ENCODE data around the gene SART3. TPM values are rescaled to one million over a fixed set of nuclear protein-coding genes. Genes with fewer than 3 reads are reported as not detected.

Gene SART3
- total and polyA plus RNA-seq, 10 of the 15 experiments (the other 5 are each of a cell fraction or from before 2014, with no cell fraction given) = 8.8 to 179 (median 54.9) TPM

GRCh38 chr12:108606492-108606891 lies 45.5 kb upstream of the SART3 start:
- ChIA-PET SMC1A (ENCODE audit: uncharacterized antibody, unreplicated experiment) (no interaction called here), POLR2A (interaction anchor here (0.5 kb wide), 1 partner anchor 47 kb away, joined by 5 read pairs; no protein-coding TSS in a partner anchor), RAD21 (ENCODE audit: unreplicated experiment) (interaction anchor here (0.6 kb wide), 1 partner anchor 30 kb away, joined by 3 read pairs; no protein-coding TSS in a partner anchor), CTCF (no interaction called here)
- intact Hi-C loops (cut with micrococcal nuclease; ENCODE audit: unreplicated experiment) (no loop called here), in situ Hi-C loops (cut with MboI) (no loop called here)
- Histone ChIP-seq H3K79me2 (ENCODE audit: control insufficient read depth, insufficient read depth, low read length) (no peaks in the 10 kb centered on the region), H3K9me3 (replicated peaks; ENCODE audit: control insufficient read depth, insufficient read depth, low read length) (no peaks in the 10 kb centered on the region), H3K27ac (ENCODE audit: control insufficient read depth, insufficient read depth) (no peak overlapping the region), H4K20me1 (ENCODE audit: control insufficient read depth, insufficient read depth) (no peaks in the 10 kb centered on the region), H2AFZ (ENCODE audit: control insufficient read depth, low read depth, low read length) (no peak overlapping the region), H3K9ac (ENCODE audit: control insufficient read depth, insufficient read depth, low read length) (no peak overlapping the region), H3K4me3 (no peak overlapping the region), H3K27me3 (replicated peaks in 1 of 2; ENCODE audit: control insufficient read depth in 2 of 2, insufficient read depth in 2 of 2, low read length in 1 of 2) (no peaks in the 10 kb centered on the region), H3K4me2 (ENCODE audit: control insufficient read depth, insufficient read depth) (no peak overlapping the region), H3K36me3 (ENCODE audit: control insufficient read depth in 2 of 2, insufficient read depth in 2 of 2, low read length in 1 of 2) (no peaks in the 10 kb centered on the region), H3K4me1 (ENCODE audit: control insufficient read depth, insufficient read depth, low read length) (peaks cover 13% of the 10 kb centered on the region)
- ATAC-seq = no peak
- DNase-seq (ENCODE audit: low read depth, low spot score) = no peak
- WGBS (ENCODE audit: insufficient coverage, insufficient replicate concordance, low lambda C conversion rate, missing lambda C conversion rate) = 96% methylated on average over 8 of the region's 9 CpGs
- no TSS peak for BruUV-seq (replicated peaks)
- TF ChIP-seq SREBF2 (IDR thresholded peaks at IDR 0.05; ENCODE audit: low read length) (no peak), SMAD5 (IDR thresholded peaks at IDR 0.05; ENCODE audit: low read depth) (no peak), FOXM1 (IDR thresholded peaks at IDR 0.05; ENCODE audit: low read depth, low read length) (no peak), JUNB (IDR thresholded peaks at IDR 0.05) (no peak), NR2C2 (IDR thresholded peaks at IDR 0.05; ENCODE audit: borderline replicate concordance, control insufficient read depth, insufficient read length, low read depth) (no peak), TARDBP (IDR thresholded peaks at IDR 0.05; ENCODE audit: borderline replicate concordance) (no peak), TBL1XR1 (IDR thresholded peaks at IDR 0.05; ENCODE audit: low read depth, low read length) (no peak), HCFC1 (IDR thresholded peaks at IDR 0.05; ENCODE audit: low read length) (no peak), POLR2AphosphoS2 (IDR thresholded peaks at IDR 0.05; ENCODE audit: low read depth, low read length) (no peak), CEBPB (IDR thresholded peaks at IDR 0.05; ENCODE audit: borderline replicate concordance in 1 of 2, low read depth in 2 of 2, low read length in 2 of 2) (no peak), SIN3A (IDR thresholded peaks at IDR 0.05; ENCODE audit: low read depth, low read length) (no peak), BHLHE40 (IDR thresholded peaks at IDR 0.05; ENCODE audit: borderline replicate concordance in 1 of 2, low read depth in 2 of 2, low read length in 1 of 2) (no peak), KLF5 (IDR thresholded peaks at IDR 0.05; ENCODE audit: partially characterized antibody) (no peak), SUPT20H (IDR thresholded peaks at IDR 0.05; ENCODE audit: borderline replicate concordance, control insufficient read depth, low read depth, low read length) (no peak), SPI1 (IDR thresholded peaks at IDR 0.05; ENCODE audit: borderline replicate concordance, insufficient read depth, low read depth, low read length) (no peak), CEBPZ (IDR thresholded peaks at IDR 0.05; ENCODE audit: low read depth, low read length) (no peak), SP1 (IDR thresholded peaks at IDR 0.05; ENCODE audit: low read depth, low read length) (no peak)
- TF ChIP-seq, protein P1, sequence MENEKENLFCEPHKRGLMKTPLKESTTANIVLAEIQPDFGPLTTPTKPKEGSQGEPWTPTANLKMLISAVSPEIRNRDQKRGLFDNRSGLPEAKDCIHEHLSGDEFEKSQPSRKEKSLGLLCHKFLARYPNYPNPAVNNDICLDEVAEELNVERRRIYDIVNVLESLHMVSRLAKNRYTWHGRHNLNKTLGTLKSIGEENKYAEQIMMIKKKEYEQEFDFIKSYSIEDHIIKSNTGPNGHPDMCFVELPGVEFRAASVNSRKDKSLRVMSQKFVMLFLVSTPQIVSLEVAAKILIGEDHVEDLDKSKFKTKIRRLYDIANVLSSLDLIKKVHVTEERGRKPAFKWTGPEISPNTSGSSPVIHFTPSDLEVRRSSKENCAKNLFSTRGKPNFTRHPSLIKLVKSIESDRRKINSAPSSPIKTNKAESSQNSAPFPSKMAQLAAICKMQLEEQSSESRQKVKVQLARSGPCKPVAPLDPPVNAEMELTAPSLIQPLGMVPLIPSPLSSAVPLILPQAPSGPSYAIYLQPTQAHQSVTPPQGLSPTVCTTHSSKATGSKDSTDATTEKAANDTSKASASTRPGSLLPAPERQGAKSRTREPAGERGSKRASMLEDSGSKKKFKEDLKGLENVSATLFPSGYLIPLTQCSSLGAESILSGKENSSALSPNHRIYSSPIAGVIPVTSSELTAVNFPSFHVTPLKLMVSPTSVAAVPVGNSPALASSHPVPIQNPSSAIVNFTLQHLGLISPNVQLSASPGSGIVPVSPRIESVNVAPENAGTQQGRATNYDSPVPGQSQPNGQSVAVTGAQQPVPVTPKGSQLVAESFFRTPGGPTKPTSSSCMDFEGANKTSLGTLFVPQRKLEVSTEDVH (IDR thresholded peaks at IDR 0.05; ENCODE audit: low read depth, partially characterized antibody) = no peak
- no peak for FAIRE-seq

All from GM12878 (cell line).